SK-N-SH treated with all-trans-retinoic acid at 6 μM for 48 hours (cell line): Measurements from ENCODE around the gene KANK2.

ENCODE experiments used
- CSDC2 ChIP-seq: fragments of 250-450 bp; sonication (Bioruptor Pico); IDR thresholded peaks from 2 replicates; pipeline ENCODE4 v1.5.0; 2020; ENCODE audit warnings: mild to moderate bottlenecking, moderate library complexity
- ISL1 ChIP-seq: fragments of 250-450 bp; sonication (Bioruptor Pico); IDR thresholded peaks from 2 replicates; pipeline ENCODE4 v2.1.2; 2022; ENCODE audit warnings: mild to moderate bottlenecking, moderate library complexity
- RARB ChIP-seq: fragments of 250-450 bp; sonication (Bioruptor Pico); IDR thresholded peaks from 2 replicates; pipeline ENCODE4 v1.8.0; 2021; ENCODE audit warnings: mild to moderate bottlenecking, moderate library complexity
- SNAI2 ChIP-seq: fragments of 250-450 bp; sonication (Bioruptor Pico); IDR thresholded peaks from 2 replicates; pipeline ENCODE4 v1.5.0; 2020; ENCODE audit warnings: mild to moderate bottlenecking, moderate library complexity
- TCF4 ChIP-seq: fragments of 250-450 bp; sonication (Bioruptor Pico); IDR thresholded peaks from 2 replicates; pipeline ENCODE4 v1.8.0; 2021; ENCODE audit warnings: mild to moderate bottlenecking, moderate library complexity, borderline replicate concordance
- ZNF565 ChIP-seq: fragments of 450-650 bp; formaldehyde crosslinking; conservative IDR thresholded peaks from 2 replicates; pipeline ENCODE4 v1.5.0; 2020; ENCODE audit warnings: low read depth, mild to moderate bottlenecking, moderate library complexity
- ZNF70 ChIP-seq: fragments of 450-650 bp; formaldehyde crosslinking; IDR thresholded peaks from 2 replicates; pipeline ENCODE4 v1.5.0; 2020; ENCODE audit warnings: mild to moderate bottlenecking, moderate library complexity
- ZNF8 ChIP-seq: fragments of 450-650 bp; formaldehyde crosslinking; IDR thresholded peaks from 2 replicates; pipeline ENCODE4 v1.5.0; 2020; ENCODE audit warnings: mild to moderate bottlenecking, moderate library complexity
- TF ChIP-seq, protein P1 (sequence below): fragments of 250-450 bp; sonication (Bioruptor Pico); IDR thresholded peaks from 2 replicates; pipeline ENCODE4 v1.8.0; 2020; ENCODE audit warnings: mild to moderate bottlenecking, moderate library complexity, borderline replicate concordance
- TF ChIP-seq, protein P2 (sequence below): fragments of 250-450 bp; sonication (Bioruptor Pico); IDR thresholded peaks from 2 replicates; pipeline ENCODE4 v1.8.0; 2021; ENCODE audit warnings: low read depth, mild to moderate bottlenecking, moderate library complexity, borderline replicate concordance

DNA sequence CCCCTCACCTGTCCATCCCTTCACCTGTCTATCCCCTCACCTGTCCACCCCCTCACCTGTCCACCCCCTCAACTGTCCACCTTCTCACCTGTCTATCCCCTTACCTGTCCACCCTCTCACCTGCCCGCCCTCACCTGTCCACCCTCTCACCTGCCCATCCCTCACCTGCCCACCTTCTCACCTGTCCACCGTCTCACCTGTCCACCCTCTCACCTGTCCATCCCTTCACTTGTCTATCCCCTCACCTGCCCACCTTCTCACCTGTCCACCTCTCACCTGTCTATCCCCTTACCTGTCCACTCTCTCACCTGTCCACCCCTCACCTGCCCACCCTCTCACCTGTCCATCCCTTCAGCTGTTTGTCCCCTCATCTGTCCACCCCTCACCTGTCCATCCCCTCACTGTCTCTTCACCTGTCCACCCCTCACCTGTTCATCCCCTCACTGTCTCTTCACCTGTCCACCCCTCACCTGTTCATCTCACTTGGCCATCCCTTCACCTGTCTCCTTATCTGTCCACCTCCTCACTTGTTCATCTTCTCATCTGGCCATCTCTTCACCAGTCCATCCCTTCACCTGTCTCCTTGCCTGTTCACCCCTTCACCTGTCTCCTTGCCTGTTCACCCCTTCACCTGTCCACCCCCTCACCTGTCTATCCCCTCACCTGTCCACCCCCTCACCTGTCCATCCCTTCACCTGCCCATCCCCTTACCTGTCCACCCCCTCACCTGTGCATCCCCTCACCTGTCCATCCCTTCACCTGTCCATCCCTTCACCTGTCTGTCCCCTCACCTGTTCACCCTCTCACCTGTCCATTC, 12.7 kb upstream of the KANK2 start:
- TF ChIP-seq SNAI2, result no peak
- TF ChIP-seq, protein P1, sequence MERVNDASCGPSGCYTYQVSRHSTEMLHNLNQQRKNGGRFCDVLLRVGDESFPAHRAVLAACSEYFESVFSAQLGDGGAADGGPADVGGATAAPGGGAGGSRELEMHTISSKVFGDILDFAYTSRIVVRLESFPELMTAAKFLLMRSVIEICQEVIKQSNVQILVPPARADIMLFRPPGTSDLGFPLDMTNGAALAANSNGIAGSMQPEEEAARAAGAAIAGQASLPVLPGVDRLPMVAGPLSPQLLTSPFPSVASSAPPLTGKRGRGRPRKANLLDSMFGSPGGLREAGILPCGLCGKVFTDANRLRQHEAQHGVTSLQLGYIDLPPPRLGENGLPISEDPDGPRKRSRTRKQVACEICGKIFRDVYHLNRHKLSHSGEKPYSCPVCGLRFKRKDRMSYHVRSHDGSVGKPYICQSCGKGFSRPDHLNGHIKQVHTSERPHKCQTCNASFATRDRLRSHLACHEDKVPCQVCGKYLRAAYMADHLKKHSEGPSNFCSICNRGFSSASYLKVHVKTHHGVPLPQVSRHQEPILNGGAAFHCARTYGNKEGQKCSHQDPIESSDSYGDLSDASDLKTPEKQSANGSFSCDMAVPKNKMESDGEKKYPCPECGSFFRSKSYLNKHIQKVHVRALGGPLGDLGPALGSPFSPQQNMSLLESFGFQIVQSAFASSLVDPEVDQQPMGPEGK (CRISPR knock-in tag), result no peak
- TF ChIP-seq TCF4 (CRISPR knock-in tag), result no peak
- TF ChIP-seq RARB (CRISPR knock-in tag), result no peak
- TF ChIP-seq ISL1 (CRISPR knock-in tag), result no peak
- TF ChIP-seq ZNF70, result no peak
- TF ChIP-seq CSDC2 (CRISPR knock-in tag), result no peak
- TF ChIP-seq, protein P2, sequence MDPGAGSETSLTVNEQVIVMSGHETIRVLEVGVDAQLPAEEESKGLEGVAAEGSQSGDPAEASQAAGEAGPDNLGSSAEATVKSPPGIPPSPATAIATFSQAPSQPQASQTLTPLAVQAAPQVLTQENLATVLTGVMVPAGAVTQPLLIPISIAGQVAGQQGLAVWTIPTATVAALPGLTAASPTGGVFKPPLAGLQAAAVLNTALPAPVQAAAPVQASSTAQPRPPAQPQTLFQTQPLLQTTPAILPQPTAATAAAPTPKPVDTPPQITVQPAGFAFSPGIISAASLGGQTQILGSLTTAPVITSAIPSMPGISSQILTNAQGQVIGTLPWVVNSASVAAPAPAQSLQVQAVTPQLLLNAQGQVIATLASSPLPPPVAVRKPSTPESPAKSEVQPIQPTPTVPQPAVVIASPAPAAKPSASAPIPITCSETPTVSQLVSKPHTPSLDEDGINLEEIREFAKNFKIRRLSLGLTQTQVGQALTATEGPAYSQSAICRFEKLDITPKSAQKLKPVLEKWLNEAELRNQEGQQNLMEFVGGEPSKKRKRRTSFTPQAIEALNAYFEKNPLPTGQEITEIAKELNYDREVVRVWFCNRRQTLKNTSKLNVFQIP (CRISPR knock-in tag), result no peak
- TF ChIP-seq ZNF565 (CRISPR knock-in tag), result no peak
- TF ChIP-seq ZNF8 (CRISPR knock-in tag), result no peak
